ENCODE results near the gene ZEB2.

- TF ChIP-seq CTCF (IDR thresholded peaks at IDR 0.05) (no peak), POLR2A (IDR thresholded peaks at IDR 0.05) (peak in 1 of 2 donors; percentile 27), EP300 (IDR thresholded peaks at IDR 0.05) (peak in 1 of 2 donors; percentile 34)
These were observed 11.6 kb downstream of the ZEB2 start for GRCh38 chr2:144508172-144508851.
